Tongue (tissue), 3 donors: ENCODE results near the gene BACE1. TPM values are rescaled to one million over a fixed set of nuclear protein-coding genes. Genes with fewer than 3 reads are reported as not detected.
"Not testable (repeated sequence)": the region's sequence is repeated elsewhere in the genome, so short reads cannot be mapped to it uniquely, and the experiment has no call there.

Experiments
- DNase-seq: peaks from one replicate; pipeline ENCODE4 v3.0.0-alpha.2; 2015
- small RNA-seq: library from RNA; depleted of rRNA; stranded (forward); fragments of <200 nt; gene quantifications from one replicate; pipeline ENCODE3, GENCODE V24; 2014; ENCODE audit warnings: low replicate concordance
- total RNA-seq: library from RNA; depleted of rRNA; stranded (reverse); fragments of >200 nt; gene quantifications from one replicate; pipeline ENCODE4 v1.2.3, GENCODE V29; 2014

BACE1 gene
- total RNA-seq, 1 donor from 2014 or later: 29.1 TPM

GRCh38 chr11:117273550-117274289, 42.3 kb downstream of the BACE1 start:
- no peak for DNase-seq

GRCh38 chr11:117272175-117272574, 43.9 kb downstream of the BACE1 start:
- DNase-seq: not testable (repeated sequence)

- DNase-seq: no peak
These were observed 44.8 kb downstream of the BACE1 start for GRCh38 chr11:117271208-117271607.

GRCh38 chr11:117269856-117270255, 46.2 kb downstream of the BACE1 start:
- no peak for DNase-seq

- DNase-seq: no peak
These were observed 50.3 kb downstream of the BACE1 start for GRCh38 chr11:117265745-117266144.

GRCh38 chr11:117264624-117265323, 51.3 kb downstream of the BACE1 start:
- DNase-seq: not testable (repeated sequence)

- DNase-seq: no peak
These were observed 56.6 kb downstream of the BACE1 start for GRCh38 chr11:117259417-117259816.

GRCh38 chr11:117258576-117258975, 57.5 kb downstream of the BACE1 start:
- DNase-seq: no peak

GRCh38 chr11:117256573-117256972, 59.5 kb downstream of the BACE1 start:
- DNase-seq: no peak

- no peak for DNase-seq
These were observed 60.1 kb downstream of the BACE1 start for GRCh38 chr11:117255966-117256365.

- no peak for DNase-seq
These were observed 64.5 kb downstream of the BACE1 start for GRCh38 chr11:117251506-117251905.

GRCh38 chr11:117249571-117249970, 66.5 kb downstream of the BACE1 start:
- no peak for DNase-seq

GRCh38 chr11:117248341-117248740, 67.7 kb downstream of the BACE1 start:
- DNase-seq: no peak

GRCh38 chr11:117239295-117239694, 76.8 kb downstream of the BACE1 start:
- DNase-seq: no peak

GRCh38 chr11:117238221-117238620, 77.8 kb downstream of the BACE1 start:
- no peak for DNase-seq

Small RNA genes lying within 50 kb of the gene (small RNA-seq; reads per million reads assigned to genes)
- gene RF00564: not detected

Other genes starting within 250 kb of the BACE1 start
- 32.0 TPM for gene SIK3, start 217.8 kb downstream of the BACE1 start, total RNA-seq
- gene PAFAH1B2, start 172.0 kb downstream of the BACE1 start, total RNA-seq: 88.1 TPM
- gene SIDT2, start 137.5 kb downstream of the BACE1 start, total RNA-seq: 24.7 TPM
- gene TAGLN, start 116.9 kb downstream of the BACE1 start, total RNA-seq: 119 TPM
- gene PCSK7, start 84.2 kb downstream of the BACE1 start, total RNA-seq: 42.2 TPM
- gene RNF214, start 83.6 kb downstream of the BACE1 start, total RNA-seq: 16.3 TPM
- 4.9 TPM for gene BACE1-AS, start 24.9 kb downstream of the BACE1 start, total RNA-seq
- gene CEP164, start 11.6 kb upstream of the BACE1 start, total RNA-seq: 25.8 TPM